Stomach (tissue), 9 donors: ENCODE data around the gene CSN2. TPM values are rescaled to one million over a fixed set of nuclear protein-coding genes. Genes with fewer than 3 reads are reported as not detected.

Experiments
- DNase-seq, 2 donors: peaks; one replicate each; pipeline versions ENCODE4 v3.0.0 to v3.0.0-alpha.2; 2013 to 2019
- H3K27ac ChIP-seq, 5 donors: fragments of 200-600 bp in 4 of 5; sonication (generic) in 4 of 5; one replicate each; pipeline ENCODE4 v1.5.1; 2013 to 2019; ENCODE audit warnings: mild to moderate bottlenecking in 1 of 5, moderate library complexity in 1 of 5
- H3K27me3 ChIP-seq, 3 donors: fragments of 200-600 bp; sonication (generic); one replicate each; pipeline ENCODE4 v1.5.1; 2017 to 2019; ENCODE audit warnings: mixed run types in 1 of 3
- H3K36me3 ChIP-seq, 4 donors: fragments of 200-600 bp; sonication (generic); 1 replicate in 3 of 4; 2 replicates in 1 of 4; pipeline ENCODE4 v1.5.1; 2016 to 2019
- H3K4me1 ChIP-seq, 4 donors: fragments of 200-600 bp; sonication (generic); one replicate each; pipeline ENCODE4 v1.5.1; 2016 to 2019
- H3K4me3 ChIP-seq, 4 donors: fragments of 200-600 bp; sonication (generic) in 3 of 4; one replicate each; pipeline ENCODE4 v1.5.1; 2016 to 2019; ENCODE audit warnings: mild to moderate bottlenecking in 1 of 4
- H3K9me3 ChIP-seq, 4 donors: fragments of 200-600 bp; sonication (generic); one replicate each; pipeline ENCODE4 v1.5.1; 2016 to 2019
- CTCF ChIP-seq, 7 experiments: fragments of 450-650 bp in 4 of 7; fragments of 200-600 bp in 3 of 7; sonication (generic) in 3 of 7; IDR thresholded peaks; one replicate each; pipeline ENCODE4 v1.5.1; 2016 to 2019; ENCODE audit warnings: antibody characterized with exemption in 7 of 7, control low read depth in 2 of 7, mild to moderate bottlenecking in 1 of 7
- EP300 ChIP-seq: sonication (generic); formaldehyde crosslinking; IDR thresholded peaks from one replicate; pipeline ENCODE4 v1.6.1; 2017; ENCODE audit warnings: antibody characterized with exemption
- POLR2A ChIP-seq, 4 donors: fragments of 450-650 bp; IDR thresholded peaks; one replicate each; pipeline ENCODE4 v1.6.1; 2016; ENCODE audit warnings: antibody characterized with exemption in 4 of 4, control low read depth in 2 of 4, mild to moderate bottlenecking in 1 of 4, moderate library complexity in 1 of 4
- POLR2AphosphoS5 ChIP-seq, 3 donors: sonication (generic); formaldehyde crosslinking; IDR thresholded peaks; one replicate each; pipeline ENCODE4 v1.6.1; 2016; ENCODE audit warnings: antibody characterized with exemption in 3 of 3
- WGBS, 5 donors: extraction: QIAGEN DNeasy Blood & Tissue Kit in 3 of 5; methylation state at CpG; one replicate each; pipeline versions ENCODE4 v1.1.5 to v1.1.7; 2013 to 2018; 5-methylcytosine and 5-hydroxymethylcytosine counted together
- intact Hi-C: fragments of 100-400 bp; cut with DNase I; formaldehyde crosslinking; loops from one replicate; pipeline ENCODE4 v1.15.1; 2023; ENCODE audit warnings: low total_unique reads
- polyA plus RNA-seq, 3 donors: library from polyadenylated mRNA; stranded (reverse); fragments of 200-250 nt; gene quantifications; one replicate each; pipeline ENCODE4 v1.2.3, GENCODE V29; 2013
- total RNA-seq, 5 donors: library from RNA; depleted of rRNA; stranded (reverse); fragments of >200 nt; gene quantifications; one replicate each; pipeline versions ENCODE4 v1.1.0 to v1.2.3, GENCODE V29; 2014 to 2016
- donor health status: healthy with polysubstance abuse.
- donor health status: Bipolar disorder and iron deficiency.
- donor health status: healthy.

Gene CSN2
- total and polyA plus RNA-seq, 8 donors = not detected

GRCh38 chr4:69986663-69987062, 21.1 kb upstream of the CSN2 start:
- Histone ChIP-seq H3K9me3 (no peaks in the 10 kb centered on the region), H3K27ac (no peak overlapping the region), H3K4me3 (no peak overlapping the region), H3K27me3 (no peaks in the 10 kb centered on the region), H3K4me1 (peaks cover 0 to 11% (median 5%) of the 10 kb centered on the region in 4 donors), H3K36me3 (no peaks in the 10 kb centered on the region)
- TF ChIP-seq POLR2A (IDR thresholded peaks at IDR 0.05) (no peak), EP300 (no peak), CTCF (IDR thresholded peaks at IDR 0.05) (no peak), POLR2AphosphoS5 (IDR thresholded peaks at IDR 0.05) (no peak)
- intact Hi-C loops = no loop called here
- DNase-seq = no peak
- WGBS, 5 donors = 27 to 64% (median 40%) methylated on average over 1 of the region's 1 CpG

- intact Hi-C loops = no loop called here
- Histone ChIP-seq H3K9me3 (no peaks in the 10 kb centered on the region), H3K4me1 (peaks cover 0 to 11% (median 5%) of the 10 kb centered on the region in 4 donors), H3K27me3 (no peaks in the 10 kb centered on the region), H3K27ac (no peak overlapping the region), H3K36me3 (no peaks in the 10 kb centered on the region), H3K4me3 (no peak overlapping the region)
- TF ChIP-seq POLR2AphosphoS5 (IDR thresholded peaks at IDR 0.05) (no peak), POLR2A (IDR thresholded peaks at IDR 0.05) (no peak), EP300 (no peak), CTCF (IDR thresholded peaks at IDR 0.05) (no peak)
- peak; percentile 32 to 66 for DNase-seq
- 16 to 41% (median 34%) methylated on average over 2 of the region's 2 CpGs for WGBS, 5 donors
Observed at GRCh38 chr4:69984030-69984443, 18.5 kb upstream of the CSN2 start.

GRCh38 chr4:69977582-69977981, 12.1 kb upstream of the CSN2 start:
- no peak for TF ChIP-seq EP300
- TF ChIP-seq POLR2AphosphoS5 (IDR thresholded peaks at IDR 0.05) = no peak
- TF ChIP-seq CTCF (IDR thresholded peaks at IDR 0.05) = no peak
- TF ChIP-seq POLR2A (IDR thresholded peaks at IDR 0.05) = no peak
- no peak overlapping the region for H3K4me3 ChIP-seq
- H3K36me3 ChIP-seq = no peaks in the 10 kb centered on the region
- H3K4me1 ChIP-seq = no peaks in the 10 kb centered on the region
- DNase-seq = no peak
- no peak overlapping the region for H3K27ac ChIP-seq
- no peaks in the 10 kb centered on the region for H3K27me3 ChIP-seq
- no peaks in the 10 kb centered on the region for H3K9me3 ChIP-seq
- intact Hi-C loops = no loop called here

- TF ChIP-seq CTCF (IDR thresholded peaks at IDR 0.05) = no peak
- TF ChIP-seq POLR2A (IDR thresholded peaks at IDR 0.05) = no peak
- TF ChIP-seq POLR2AphosphoS5 (IDR thresholded peaks at IDR 0.05) = no peak
- TF ChIP-seq EP300 = no peak
- Histone ChIP-seq H3K4me1 (no peaks in the 10 kb centered on the region), H3K9me3 (no peaks in the 10 kb centered on the region), H3K27ac (no peak overlapping the region), H3K27me3 (no peaks in the 10 kb centered on the region), H3K4me3 (no peak overlapping the region), H3K36me3 (no peaks in the 10 kb centered on the region)
- intact Hi-C loops = no loop called here
- 85 to 96% (median 89%) methylated on average over 1 of the region's 1 CpG for WGBS, 5 donors
- DNase-seq = no peak
Observed at GRCh38 chr4:69974631-69975030, 9.1 kb upstream of the CSN2 start.
